CD4-positive, alpha-beta T cell (primary cell): ENCODE results near the gene SEC23IP. TPM values are rescaled to one million over a fixed set of nuclear protein-coding genes. Genes with fewer than 3 reads are reported as not detected.
A peak's percentile ranks its signal among the peaks of the same experiment; 100 is the strongest.

Source experiments
- ATAC-seq: fragments of 200-7000 bp; cut with Tn5 transposase; one replicate; pipeline ENCODE4 v1.10.0; 2022; ENCODE audit warnings: mild to moderate bottlenecking; ENCODE audit not compliant: poor library complexity
- CTCF ChIA-PET: fragments of 350-600 bp; sonication (Branson Sonifier 250); formaldehyde crosslinking; loops from one replicate; lab custom pipeline; 2021; ENCODE audit warnings: antibody characterized with exemption, inconsistent platforms; lab: Charles Lee
- POLR2A ChIA-PET: fragments of 350-600 bp; sonication (Branson Sonifier 250); formaldehyde crosslinking; loops from one replicate; lab custom pipeline; 2021; ENCODE audit warnings: antibody characterized with exemption, inconsistent platforms; lab: Charles Lee
- DNase-seq, 14 experiments: peaks; one replicate each; pipeline ENCODE4 v3.0.0-alpha.2; 2013 to 2020; ENCODE audit warnings: mixed read lengths in 2 of 14
- H3K27ac ChIP-seq, 2 donors: one replicate each; pipeline versions ENCODE4 v1.5.1 to v1.7.0; 2013; ENCODE audit warnings: low read length in 2 of 2, low read depth in 1 of 2, mild to moderate bottlenecking in 1 of 2
- H3K27me3 ChIP-seq, 2 experiments: 1 replicate in 1 of 2; 2 replicates in 1 of 2; pipeline versions ENCODE4 v1.6.1 to v1.7.0; 2013; ENCODE audit warnings: low read length in 2 of 2, control low read depth in 1 of 2, mild to moderate bottlenecking in 1 of 2, moderate library complexity in 1 of 2; ENCODE audit not compliant: insufficient read depth in 2 of 2, control insufficient read depth in 1 of 2
- H3K36me3 ChIP-seq: one replicate; pipeline ENCODE4 v1.6.1; 2013; ENCODE audit warnings: low read length, control low read depth; ENCODE audit not compliant: insufficient read depth
- H3K4me1 ChIP-seq: one replicate; pipeline ENCODE4 v1.6.1; 2013; ENCODE audit warnings: low read length, control low read depth; ENCODE audit not compliant: insufficient read depth
- H3K4me3 ChIP-seq: one replicate; pipeline ENCODE4 v1.5.1; 2013; ENCODE audit warnings: mild to moderate bottlenecking, low read length, moderate library complexity
- H3K9me3 ChIP-seq, 2 experiments: 1 replicate in 1 of 2; 2 replicates in 1 of 2; pipeline versions ENCODE4 v1.6.1 to v1.7.0; 2013; ENCODE audit warnings: low read length in 2 of 2, mild to moderate bottlenecking in 2 of 2, control low read depth in 1 of 2, moderate library complexity in 1 of 2; ENCODE audit not compliant: control insufficient read depth in 1 of 2, insufficient read depth in 1 of 2
- H3K27ac Mint-ChIP-seq: one replicate; pipeline ENCODE4 v1.8.0; 2020; ENCODE audit warnings: mixed read lengths
- H3K27me3 Mint-ChIP-seq: one replicate; pipeline ENCODE4 v1.8.0; 2021; ENCODE audit warnings: mixed read lengths
- H3K36me3 Mint-ChIP-seq: one replicate; pipeline ENCODE4 v1.8.0; 2021; ENCODE audit warnings: low read depth, mixed read lengths
- H3K4me1 Mint-ChIP-seq: one replicate; pipeline ENCODE4 v1.8.0; 2021; ENCODE audit warnings: low read depth, mixed read lengths
- H3K4me3 Mint-ChIP-seq: one replicate; pipeline ENCODE4 v1.8.0; 2020; ENCODE audit warnings: mild to moderate bottlenecking, mixed read lengths
- H3K9me3 Mint-ChIP-seq: one replicate; pipeline ENCODE4 v1.8.0; 2020; ENCODE audit warnings: mixed read lengths
- intact Hi-C, 2 experiments: fragments of 100-400 bp; cut with DNase I in 1 of 2; cut with micrococcal nuclease in 1 of 2; formaldehyde crosslinking; loops; one replicate each; pipeline versions ENCODE4 v1.15.1 to v1.9.0; 2023 to 2025; cut with DNase I, micrococcal nuclease
- total RNA-seq, 174 experiments: library from RNA in 2 of 174; stranded (reverse) in 2 of 174; gene quantifications; one replicate each; pipeline ENCODE4 v1.2.3 and lab custom pipeline; 2021 to 2026
- TF ChIP-seq, protein P1 (sequence below): fragments of 200-600 bp; IDR thresholded peaks from one replicate; pipeline ENCODE4 v1.8.0; 2022; ENCODE audit warnings: antibody characterized with exemption, mild to moderate bottlenecking

The SEC23IP gene
- total RNA-seq, 2 experiments from 2014 or later: 18.1 to 21.1 TPM

DNA sequence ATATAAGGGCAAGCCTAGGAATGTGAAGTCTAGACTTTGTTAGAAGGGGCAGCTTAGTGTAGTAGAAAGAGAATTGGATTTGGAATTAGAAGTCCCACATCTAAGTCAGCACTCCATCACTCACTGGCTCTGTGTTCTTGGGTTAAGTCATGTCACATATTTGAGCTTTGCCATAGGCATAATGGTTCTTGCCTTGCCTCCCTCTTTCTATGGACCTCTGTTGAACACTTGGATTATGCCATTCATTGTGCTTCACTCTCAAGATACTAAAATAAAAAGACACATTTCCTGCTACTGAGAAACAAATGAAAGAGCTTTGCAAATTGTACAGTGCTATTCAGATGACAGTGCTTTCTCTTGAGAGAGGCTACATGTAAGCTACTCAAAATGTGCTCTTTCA lies 35.9 kb downstream of the SEC23IP start:
- Histone ChIP-seq H3K4me3 (no peak overlapping the region), H3K36me3 (peaks cover 82% of the 10 kb centered on the region), H3K4me1 (no peaks in the 10 kb centered on the region), H3K9me3 (no peaks in the 10 kb centered on the region), H3K27ac (no peak overlapping the region), H3K27me3 (no peaks in the 10 kb centered on the region)
- H3K4me1 Mint-ChIP-seq: peaks cover 9% of the 10 kb centered on the region
- no peaks in the 10 kb centered on the region for H3K9me3 Mint-ChIP-seq
- DNase-seq (no peak), ATAC-seq (no peak)
- no peaks in the 10 kb centered on the region for H3K27me3 Mint-ChIP-seq
- ChIA-PET POLR2A (no interaction called here), CTCF (no interaction called here)
- intact Hi-C loops: no loop called here
- no peak overlapping the region for H3K27ac Mint-ChIP-seq
- TF ChIP-seq, protein P1, sequence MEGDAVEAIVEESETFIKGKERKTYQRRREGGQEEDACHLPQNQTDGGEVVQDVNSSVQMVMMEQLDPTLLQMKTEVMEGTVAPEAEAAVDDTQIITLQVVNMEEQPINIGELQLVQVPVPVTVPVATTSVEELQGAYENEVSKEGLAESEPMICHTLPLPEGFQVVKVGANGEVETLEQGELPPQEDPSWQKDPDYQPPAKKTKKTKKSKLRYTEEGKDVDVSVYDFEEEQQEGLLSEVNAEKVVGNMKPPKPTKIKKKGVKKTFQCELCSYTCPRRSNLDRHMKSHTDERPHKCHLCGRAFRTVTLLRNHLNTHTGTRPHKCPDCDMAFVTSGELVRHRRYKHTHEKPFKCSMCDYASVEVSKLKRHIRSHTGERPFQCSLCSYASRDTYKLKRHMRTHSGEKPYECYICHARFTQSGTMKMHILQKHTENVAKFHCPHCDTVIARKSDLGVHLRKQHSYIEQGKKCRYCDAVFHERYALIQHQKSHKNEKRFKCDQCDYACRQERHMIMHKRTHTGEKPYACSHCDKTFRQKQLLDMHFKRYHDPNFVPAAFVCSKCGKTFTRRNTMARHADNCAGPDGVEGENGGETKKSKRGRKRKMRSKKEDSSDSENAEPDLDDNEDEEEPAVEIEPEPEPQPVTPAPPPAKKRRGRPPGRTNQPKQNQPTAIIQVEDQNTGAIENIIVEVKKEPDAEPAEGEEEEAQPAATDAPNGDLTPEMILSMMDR: no peak
- H3K36me3 Mint-ChIP-seq: peaks cover 95% of the 10 kb centered on the region
- H3K4me3 Mint-ChIP-seq: no peak overlapping the region

DNA sequence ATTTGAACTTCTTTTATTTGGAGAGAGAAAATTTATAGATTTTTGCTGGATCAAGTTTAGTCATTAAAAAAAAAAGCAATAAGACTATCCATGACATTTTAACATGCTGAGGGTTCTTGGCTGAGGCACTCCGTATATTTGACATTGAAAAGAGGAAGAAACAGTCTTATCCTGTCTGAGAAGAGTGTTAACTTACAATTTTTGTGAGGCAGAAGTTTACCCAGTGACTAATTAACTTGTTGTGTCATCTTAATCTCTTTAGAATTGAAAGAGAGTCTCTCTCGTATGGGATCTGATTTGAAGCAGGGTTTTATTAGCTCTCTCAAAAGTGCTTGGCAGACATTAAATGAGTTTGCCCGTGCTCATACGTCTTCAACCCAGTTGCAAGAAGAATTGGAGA lies 39.3 kb downstream of the SEC23IP start:
- H3K36me3 ChIP-seq: peaks cover 82% of the 10 kb centered on the region

DNA sequence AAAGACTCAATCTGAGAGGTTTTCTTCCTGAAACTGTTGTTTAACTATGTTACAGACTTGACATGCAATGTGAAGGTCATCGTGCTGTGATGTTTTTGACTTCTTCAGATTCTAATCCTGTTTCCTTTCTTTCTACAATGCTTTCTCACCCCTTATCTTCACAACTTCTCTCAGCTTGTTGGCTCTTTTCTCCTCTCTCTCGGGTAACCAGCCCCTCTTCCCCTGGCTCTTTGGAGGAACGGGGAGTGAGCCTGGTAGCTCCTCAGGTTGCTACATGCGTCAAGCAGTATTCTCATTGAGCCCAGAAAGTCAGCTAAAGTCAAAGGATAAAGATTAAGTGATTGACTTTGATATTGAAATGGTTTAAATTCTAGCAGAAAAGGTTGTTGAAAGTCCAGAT lies 40.1 kb downstream of the SEC23IP start:
- Mint-ChIP-seq H3K9me3 (no peaks in the 10 kb centered on the region), H3K36me3 (peaks cover 94% of the 10 kb centered on the region), H3K4me3 (no peak overlapping the region), H3K27me3 (no peaks in the 10 kb centered on the region), H3K4me1 (peaks cover 9% of the 10 kb centered on the region), H3K27ac (peak overlapping the region; percentile 60)
- TF ChIP-seq, protein P1: no peak
- peaks cover 74% of the 10 kb centered on the region for H3K36me3 ChIP-seq
- H3K9me3 ChIP-seq: no peaks in the 10 kb centered on the region
- no peak overlapping the region for H3K27ac ChIP-seq
- no peak for DNase-seq
- H3K4me1 ChIP-seq: no peaks in the 10 kb centered on the region
- no peaks in the 10 kb centered on the region for H3K27me3 ChIP-seq
- ChIA-PET POLR2A (no interaction called here), CTCF (no interaction called here)
- ATAC-seq: no peak
- no peak overlapping the region for H3K4me3 ChIP-seq
- intact Hi-C loops: no loop called here

More for the DNA sequence above, 39.3 kb downstream of the SEC23IP start:
- no peak overlapping the region for H3K27ac ChIP-seq
- no peak overlapping the region for H3K4me3 Mint-ChIP-seq
- TF ChIP-seq, protein P1: no peak
- H3K27me3 Mint-ChIP-seq: no peaks in the 10 kb centered on the region
- ChIA-PET POLR2A (no interaction called here), CTCF (no interaction called here)
- no peaks in the 10 kb centered on the region for H3K9me3 Mint-ChIP-seq
- H3K4me3 ChIP-seq: no peak overlapping the region
- intact Hi-C loops: no loop called here
- peaks cover 96% of the 10 kb centered on the region for H3K36me3 Mint-ChIP-seq
- H3K9me3 ChIP-seq: no peaks in the 10 kb centered on the region
- DNase-seq: no peak
- no peaks in the 10 kb centered on the region for H3K4me1 ChIP-seq
- H3K4me1 Mint-ChIP-seq: peaks cover 9% of the 10 kb centered on the region
- no peak for ATAC-seq
- H3K27me3 ChIP-seq: no peaks in the 10 kb centered on the region
- peak overlapping the region; percentile 60 for H3K27ac Mint-ChIP-seq
